ENCODE data around the gene C19orf73. TPM values are rescaled to one million over a fixed set of nuclear protein-coding genes. Genes with fewer than 3 reads are reported as not detected.
A peak's percentile ranks its signal among the peaks of the same experiment; 100 is the strongest.

Gene C19orf73, protein sequence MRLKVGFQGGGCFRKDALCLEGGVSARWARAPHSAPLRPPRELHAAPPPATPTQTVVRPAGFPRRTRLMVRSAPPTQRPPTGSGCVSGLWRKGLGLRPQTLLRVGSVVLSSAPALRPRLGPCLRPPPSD
- total RNA-seq = 1 to 10 TPM; 2.1 to 7.4 (median 4.7) TPM

DNA sequence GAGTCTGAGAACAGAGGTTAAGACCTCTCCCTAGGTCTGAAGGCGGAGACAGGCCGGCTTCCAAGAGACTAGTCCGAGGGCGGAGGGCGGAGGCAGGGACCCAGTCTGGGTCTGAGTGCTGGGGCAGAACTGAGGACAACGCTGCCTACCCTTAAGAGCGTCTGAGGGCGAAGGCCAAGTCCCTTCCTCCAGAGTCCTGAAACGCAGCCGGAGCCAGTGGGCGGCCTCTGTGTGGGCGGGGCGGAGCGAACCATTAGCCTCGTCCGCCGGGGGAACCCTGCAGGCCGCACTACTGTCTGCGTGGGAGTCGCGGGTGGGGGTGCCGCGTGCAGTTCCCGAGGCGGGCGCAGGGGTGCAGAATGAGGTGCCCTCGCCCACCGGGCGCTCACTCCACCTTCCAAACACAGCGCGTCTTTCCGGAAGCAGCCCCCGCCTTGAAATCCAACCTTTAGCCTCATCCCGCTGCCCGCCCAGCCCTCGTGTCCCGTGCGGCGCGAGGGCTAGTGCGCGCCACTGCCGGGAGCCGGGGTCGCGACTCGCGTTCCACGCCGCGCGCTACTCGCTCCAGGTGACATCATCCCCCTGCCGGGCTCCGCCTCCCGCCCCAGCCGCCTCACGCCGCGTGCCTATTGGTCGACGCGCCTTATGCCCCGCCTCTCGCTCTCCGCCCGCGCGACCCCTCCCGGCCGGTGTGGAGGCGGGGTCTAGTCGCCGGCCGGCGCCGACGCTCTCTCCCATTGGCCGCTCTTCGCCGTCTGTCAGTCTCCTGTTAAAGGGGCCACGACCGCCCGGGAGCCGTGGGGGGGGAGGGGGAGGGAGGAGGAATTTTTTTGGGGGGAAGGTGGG is at the start of gene C19orf73:
Gene C19orf73 (minus strand): TSS at position 579 of the 846 bp plus-strand sequence. CDS start 121 bp downstream, at position 458.
- intact Hi-C loops (cut with DNase I) = no loop called here
- peak in 3 of 4 donors; percentile 21 to 62 (median 41) for TF ChIP-seq POLR2A (IDR thresholded peaks at IDR 0.05)
- TF ChIP-seq, protein P1, sequence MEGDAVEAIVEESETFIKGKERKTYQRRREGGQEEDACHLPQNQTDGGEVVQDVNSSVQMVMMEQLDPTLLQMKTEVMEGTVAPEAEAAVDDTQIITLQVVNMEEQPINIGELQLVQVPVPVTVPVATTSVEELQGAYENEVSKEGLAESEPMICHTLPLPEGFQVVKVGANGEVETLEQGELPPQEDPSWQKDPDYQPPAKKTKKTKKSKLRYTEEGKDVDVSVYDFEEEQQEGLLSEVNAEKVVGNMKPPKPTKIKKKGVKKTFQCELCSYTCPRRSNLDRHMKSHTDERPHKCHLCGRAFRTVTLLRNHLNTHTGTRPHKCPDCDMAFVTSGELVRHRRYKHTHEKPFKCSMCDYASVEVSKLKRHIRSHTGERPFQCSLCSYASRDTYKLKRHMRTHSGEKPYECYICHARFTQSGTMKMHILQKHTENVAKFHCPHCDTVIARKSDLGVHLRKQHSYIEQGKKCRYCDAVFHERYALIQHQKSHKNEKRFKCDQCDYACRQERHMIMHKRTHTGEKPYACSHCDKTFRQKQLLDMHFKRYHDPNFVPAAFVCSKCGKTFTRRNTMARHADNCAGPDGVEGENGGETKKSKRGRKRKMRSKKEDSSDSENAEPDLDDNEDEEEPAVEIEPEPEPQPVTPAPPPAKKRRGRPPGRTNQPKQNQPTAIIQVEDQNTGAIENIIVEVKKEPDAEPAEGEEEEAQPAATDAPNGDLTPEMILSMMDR (IDR thresholded peaks at IDR 0.05) = peak in 4 of 6 experiments; percentile 12 to 49 (median 40)
- peak within 1 kb of the TSS; percentile 93 to 98 (median 94) for H3K27ac ChIP-seq
- peak; percentile 73 for DNase-seq
- no peaks in the 10 kb centered on the region for H3K9me3 ChIP-seq
- WGBS, 2 donors = 0% methylated on average over 18 of the region's 85 CpGs; no CpG with 5 or more reads in 1 of the 2 donors
- no peaks in the 10 kb centered on the region for H3K36me3 ChIP-seq
- H3K27me3 ChIP-seq = peaks cover 0 to 5% (median 0%) of the 10 kb centered on the region in 4 donors
- H3K4me3 ChIP-seq = peak within 1 kb of the TSS; percentile 57 to 79 (median 72)
- peaks cover 23 to 56% (median 26%) of the 10 kb centered on the region in 3 donors for H3K4me1 ChIP-seq

DNA sequence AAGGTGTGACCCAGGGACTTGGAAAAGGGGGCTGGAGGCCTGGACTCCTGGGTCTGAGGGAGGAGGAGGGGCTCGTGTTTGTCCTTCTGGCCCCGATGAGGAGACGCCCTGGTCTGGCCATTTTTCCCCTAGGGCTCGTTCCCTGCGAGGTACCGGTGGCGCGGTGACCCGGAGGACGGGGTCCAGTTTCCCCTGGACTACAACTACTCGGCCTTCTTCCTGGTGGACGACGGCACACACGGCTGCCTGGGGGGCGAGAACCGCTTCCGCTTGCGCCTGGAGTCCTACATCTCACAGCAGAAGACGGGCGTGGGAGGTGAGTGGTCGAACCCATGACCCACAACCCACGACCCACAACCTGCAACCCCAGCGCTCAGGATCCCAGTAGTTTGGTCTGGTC is 49.5 kb upstream of the C19orf73 start:
- Histone ChIP-seq H3K36me3 (peaks cover 0 to 59% (median 16%) of the 10 kb centered on the region in 3 donors), H3K9me3 (no peaks in the 10 kb centered on the region), H3K27me3 (peaks cover 0 to 26% (median 0%) of the 10 kb centered on the region in 4 donors), H3K4me3 (no peak overlapping the region), H3K4me1 (peaks cover 10 to 20% (median 15%) of the 10 kb centered on the region in 3 donors), H3K27ac (no peak overlapping the region)
- no peak for TF ChIP-seq POLR2A (IDR thresholded peaks at IDR 0.05)
- TF ChIP-seq, protein P1 (IDR thresholded peaks at IDR 0.05) = no peak
- DNase-seq = no peak
- 93 to 96% methylated on average over 13 to 21 of the region's 23 CpGs for WGBS, 2 donors
- intact Hi-C loops (cut with DNase I) = no loop called here

DNA sequence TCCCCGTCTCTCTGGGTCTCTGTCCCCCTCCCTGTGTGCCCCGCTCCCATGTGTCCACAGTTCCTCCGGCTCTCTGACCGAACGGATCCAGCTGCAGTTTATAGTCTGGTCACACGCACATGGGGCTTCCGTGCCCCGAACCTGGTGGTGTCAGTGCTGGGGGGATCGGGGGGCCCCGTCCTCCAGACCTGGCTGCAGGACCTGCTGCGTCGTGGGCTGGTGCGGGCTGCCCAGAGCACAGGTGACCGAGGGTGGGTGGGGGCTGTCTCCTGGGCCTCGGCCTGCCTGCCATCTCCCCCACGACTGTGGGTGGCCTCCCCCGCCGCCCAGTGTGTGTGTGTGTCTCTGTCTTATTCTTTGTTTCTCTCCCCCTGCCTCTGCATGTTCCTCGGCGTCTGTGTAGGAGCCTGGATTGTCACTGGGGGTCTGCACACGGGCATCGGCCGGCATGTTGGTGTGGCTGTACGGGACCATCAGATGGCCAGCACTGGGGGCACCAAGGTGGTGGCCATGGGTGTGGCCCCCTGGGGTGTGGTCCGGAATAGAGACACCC is 49.0 kb upstream of the C19orf73 start:
- no peak for DNase-seq
- Histone ChIP-seq H3K4me3 (no peak overlapping the region), H3K27ac (no peak overlapping the region), H3K4me1 (peaks cover 10 to 20% (median 15%) of the 10 kb centered on the region in 3 donors), H3K27me3 (peaks cover 0 to 29% (median 0%) of the 10 kb centered on the region in 4 donors), H3K9me3 (no peaks in the 10 kb centered on the region), H3K36me3 (peaks cover 0 to 54% (median 11%) of the 10 kb centered on the region in 3 donors)
- 70 to 88% methylated on average over 2 to 4 of the region's 25 CpGs for WGBS, 2 donors
- TF ChIP-seq, protein P1 (IDR thresholded peaks at IDR 0.05) = no peak
- no peak for TF ChIP-seq POLR2A (IDR thresholded peaks at IDR 0.05)
- intact Hi-C loops (cut with DNase I) = no loop called here

DNA sequence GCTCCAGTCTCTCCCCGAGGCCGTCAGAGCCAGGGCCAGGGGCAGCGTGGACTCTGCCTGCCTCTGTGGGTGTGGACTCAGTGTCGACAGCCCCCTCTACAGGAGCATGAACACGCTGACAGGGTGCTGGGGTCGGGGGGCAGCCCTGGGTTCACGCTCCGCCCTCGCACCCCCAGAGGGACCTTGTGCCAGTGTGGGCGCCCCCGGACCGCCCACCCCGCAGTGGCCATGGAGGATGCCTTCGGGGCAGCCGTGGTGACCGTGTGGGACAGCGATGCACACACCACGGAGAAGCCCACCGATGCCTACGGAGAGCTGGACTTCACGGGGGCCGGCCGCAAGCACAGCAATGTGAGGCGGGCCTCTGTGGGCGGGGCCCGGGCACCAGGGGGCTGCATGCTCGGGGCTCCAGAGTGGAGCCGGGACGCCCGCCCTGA is 46.9 kb upstream of the C19orf73 start:
- intact Hi-C loops (cut with DNase I) = no loop called here

More for the DNA sequence above, 46.9 kb upstream of the C19orf73 start:
- 90 to 100% methylated on average over 3 to 5 of the region's 30 CpGs for WGBS, 2 donors
- Histone ChIP-seq H3K36me3 (peaks cover 0 to 34% (median 0%) of the 10 kb centered on the region in 3 donors), H3K4me3 (peak overlapping the region in 1 of 4 donors; percentile 42), H3K27me3 (peaks cover 0 to 31% (median 0%) of the 10 kb centered on the region in 4 donors), H3K9me3 (no peaks in the 10 kb centered on the region), H3K27ac (peak overlapping the region; percentile 56 to 83 (median 73)), H3K4me1 (peaks cover 10 to 20% (median 15%) of the 10 kb centered on the region in 3 donors)
- DNase-seq = no peak
- TF ChIP-seq, protein P1 (IDR thresholded peaks at IDR 0.05) = no peak
- no peak for TF ChIP-seq POLR2A (IDR thresholded peaks at IDR 0.05)

Data from esophagus squamous epithelium (tissue), 5 donors.